Ascending aorta (tissue), 2 donors: Measurements from ENCODE around the gene ZNF324B. TPM values are rescaled to one million over a fixed set of nuclear protein-coding genes. Genes with fewer than 3 reads are reported as not detected.
"Not testable (repeated sequence)": the region's sequence is repeated elsewhere in the genome, so short reads cannot be mapped to it uniquely, and the experiment has no call there.

ENCODE experiments used
- DNase-seq, 2 donors: peaks; one replicate each; pipeline ENCODE4 v3.0.0-alpha.2; 2019; ENCODE audit warnings: low spot score in 2 of 2
- H3K27ac ChIP-seq, 2 donors: fragments of 200-600 bp; sonication (generic); one replicate each; pipeline ENCODE4 v1.5.1; 2016 to 2017; ENCODE audit warnings: mild to moderate bottlenecking in 1 of 2
- H3K27me3 ChIP-seq: fragments of 200-600 bp; sonication (generic); one replicate; pipeline ENCODE4 v1.5.1; 2017
- H3K36me3 ChIP-seq, 2 donors: fragments of 200-600 bp; sonication (generic); one replicate each; pipeline ENCODE4 v1.5.1; 2016
- H3K4me1 ChIP-seq, 2 donors: fragments of 200-600 bp; sonication (generic); one replicate each; pipeline ENCODE4 v1.5.1; 2016 to 2017; ENCODE audit warnings: mild to moderate bottlenecking in 1 of 2
- H3K4me3 ChIP-seq, 2 donors: fragments of 200-600 bp; sonication (generic); one replicate each; pipeline ENCODE4 v1.5.1; 2016 to 2017; ENCODE audit warnings: mild to moderate bottlenecking in 1 of 2
- H3K9me3 ChIP-seq, 2 donors: fragments of 200-600 bp; sonication (generic); one replicate each; pipeline ENCODE4 v1.5.1; 2016
- CTCF ChIP-seq, 3 experiments: fragments of 200-600 bp in 2 of 3; fragments of 450-650 bp in 1 of 3; sonication (generic) in 2 of 3; IDR thresholded peaks; one replicate each; pipeline ENCODE4 v1.5.1; 2016 to 2019; ENCODE audit warnings: antibody characterized with exemption in 3 of 3, mild to moderate bottlenecking in 1 of 3, moderate library complexity in 1 of 3
- intact Hi-C: fragments of 100-400 bp; cut with DNase I; formaldehyde crosslinking; loops from one replicate; pipeline ENCODE4 v1.15.1; 2023
- total RNA-seq: library from RNA; depleted of rRNA; stranded (reverse); fragments of >200 nt; gene quantifications from one replicate; pipeline ENCODE4 v1.1.0, GENCODE V29; 2016

The ZNF324B gene
- total RNA-seq, 1 donor from 2014 or later = 2.2 TPM

GRCh38 chr19:58429745-58430144 is 21.7 kb upstream of the ZNF324B start:
- no peak overlapping the region for H3K4me3 ChIP-seq
- peaks cover 23 to 30% of the 10 kb centered on the region in 2 donors for H3K36me3 ChIP-seq
- H3K9me3 ChIP-seq = peaks cover 93 to 99% of the 10 kb centered on the region in 2 donors
- H3K27me3 ChIP-seq = no peaks in the 10 kb centered on the region
- no peak overlapping the region for H3K27ac ChIP-seq
- no peaks in the 10 kb centered on the region for H3K4me1 ChIP-seq
- no peak for DNase-seq
- intact Hi-C loops = no loop called here
- no peak for TF ChIP-seq CTCF (IDR thresholded peaks at IDR 0.05)

- intact Hi-C loops = no loop called here
Measured at GRCh38 chr19:58434217-58434616, 17.2 kb upstream of the ZNF324B start.

GRCh38 chr19:58439576-58440554 is 11.6 kb upstream of the ZNF324B start, which contains the start of gene ZNF132:
Gene ZNF132 (minus strand): TSS chr19:58440153. CDS start chr19:58439821, 332 bp downstream.
- intact Hi-C loops = loop anchor here (1.0 kb wide), 10 partner anchors 11 to 115 kb away; partner anchors contain the start of genes CHMP2A, ZBTB45, ZNF324B and ZNF446

More at GRCh38 chr19:58434217-58434616, 17.2 kb upstream of the ZNF324B start:
- DNase-seq = no peak
- no peak overlapping the region for H3K27ac ChIP-seq
- peaks cover 96 to 100% of the 10 kb centered on the region in 2 donors for H3K9me3 ChIP-seq
- H3K4me3 ChIP-seq = no peak overlapping the region
- no peaks in the 10 kb centered on the region for H3K27me3 ChIP-seq
- H3K36me3 ChIP-seq = peaks cover 56 to 65% of the 10 kb centered on the region in 2 donors
- peaks cover 0 to 3% of the 10 kb centered on the region in 2 donors for H3K4me1 ChIP-seq
- TF ChIP-seq CTCF (IDR thresholded peaks at IDR 0.05) = no peak

GRCh38 chr19:58440556-58440955 is 10.9 kb upstream of the ZNF324B start:
- Histone ChIP-seq H3K36me3 (peaks cover 24 to 27% of the 10 kb centered on the region in 2 donors), H3K9me3 (peaks cover 37 to 40% of the 10 kb centered on the region in 2 donors), H3K27ac (peak overlapping the region; percentile 85 to 89), H3K4me1 (peaks cover 4 to 14% of the 10 kb centered on the region in 2 donors), H3K4me3 (peak overlapping the region; percentile 71 to 72), H3K27me3 (no peaks in the 10 kb centered on the region)
- intact Hi-C loops = loop anchor here (1.0 kb wide), 9 partner anchors 11 to 115 kb away; partner anchors contain the start of genes CHMP2A, ZBTB45, ZNF324B and ZNF446
- no peak for TF ChIP-seq CTCF (IDR thresholded peaks at IDR 0.05)
- DNase-seq = peak in 1 of 2 donors; percentile 64

More at GRCh38 chr19:58439576-58440554, 11.6 kb upstream of the ZNF324B start, which contains the start of gene ZNF132:
- Histone ChIP-seq H3K9me3 (peaks cover 43 to 47% of the 10 kb centered on the region in 2 donors), H3K27ac (peak within 1 kb of the TSS; percentile 85 to 89), H3K4me1 (peaks cover 4 to 14% of the 10 kb centered on the region in 2 donors), H3K36me3 (peaks cover 31 to 34% of the 10 kb centered on the region in 2 donors), H3K4me3 (peak within 1 kb of the TSS; percentile 71 to 72), H3K27me3 (no peaks in the 10 kb centered on the region)
- no peak for TF ChIP-seq CTCF (IDR thresholded peaks at IDR 0.05)
- peak; percentile 98 to 99 for DNase-seq

GRCh38 chr19:58442986-58443385 is 8.4 kb upstream of the ZNF324B start:
- intact Hi-C loops, H3K4me3 ChIP-seq, H3K27ac ChIP-seq, H3K27me3 ChIP-seq, H3K36me3 ChIP-seq, DNase-seq: not testable (repeated sequence)
- H3K9me3 ChIP-seq = peaks cover 13 to 16% of the 10 kb centered on the region in 2 donors
- H3K4me1 ChIP-seq = peaks cover 4 to 14% of the 10 kb centered on the region in 2 donors

- H3K9me3 ChIP-seq, H3K27me3 ChIP-seq, H3K4me1 ChIP-seq, intact Hi-C loops, H3K4me3 ChIP-seq, H3K27ac ChIP-seq, DNase-seq, H3K36me3 ChIP-seq: not testable (repeated sequence)
Measured at GRCh38 chr19:58448860-58449259, 2.6 kb upstream of the ZNF324B start.

GRCh38 chr19:58449980-58450379 is 1.4 kb upstream of the ZNF324B start:
- H3K4me3 ChIP-seq, H3K9me3 ChIP-seq, H3K27me3 ChIP-seq, H3K4me1 ChIP-seq, H3K27ac ChIP-seq, DNase-seq: not testable (repeated sequence)
- peaks cover 2 to 14% of the 10 kb centered on the region in 2 donors for H3K36me3 ChIP-seq
- intact Hi-C loops = loop anchor here (2.0 kb wide), 1 partner anchor 63 kb away; the partner anchor contains the start of gene RPS5
